CD14-positive monocyte (primary cell): ENCODE data around the gene MARVELD1. TPM values are rescaled to one million over a fixed set of nuclear protein-coding genes. Genes with fewer than 3 reads are reported as not detected.

Experiments used
- DNase-seq, 3 donors: peaks; one replicate each; pipeline ENCODE4 v3.0.0-alpha.2; 2011 to 2022
- H2AFZ ChIP-seq: 2 replicates; pipeline ENCODE4 v1.6.0; 2012; ENCODE audit warnings: mild to moderate bottlenecking, low read depth, low read length, inconsistent platforms; ENCODE audit not compliant: insufficient read depth, poor library complexity, severe bottlenecking
- H3K27ac ChIP-seq, 2 donors: 1 replicate in 1 of 2; 2 replicates in 1 of 2; pipeline ENCODE4 v1.5.1; 2012 to 2013; ENCODE audit warnings: low read length in 2 of 2, control low read depth in 1 of 2, inconsistent platforms in 1 of 2, low read depth in 1 of 2, mild to moderate bottlenecking in 1 of 2
- H3K27me3 ChIP-seq, 2 donors: one replicate each; pipeline versions ENCODE4 v1.6.0 to v1.6.1; 2011 to 2013; ENCODE audit warnings: low read length in 2 of 2; ENCODE audit not compliant: control insufficient read depth in 2 of 2, insufficient read depth in 2 of 2
- H3K36me3 ChIP-seq, 2 donors: replicated peaks in 1 of 2; 1 replicate in 1 of 2; 2 replicates in 1 of 2; pipeline versions ENCODE4 v1.5.1 to v1.6.1; 2012 to 2013; ENCODE audit warnings: low read length in 2 of 2, control low read depth in 1 of 2, inconsistent platforms in 1 of 2, mild to moderate bottlenecking in 1 of 2; ENCODE audit not compliant: insufficient read depth in 2 of 2, control insufficient read depth in 1 of 2
- H3K4me1 ChIP-seq, 2 donors: 1 replicate in 1 of 2; 2 replicates in 1 of 2; pipeline versions ENCODE4 v1.5.1 to v1.6.1; 2012 to 2013; ENCODE audit warnings: low read length in 2 of 2, control low read depth in 1 of 2, inconsistent platforms in 1 of 2, mild to moderate bottlenecking in 1 of 2, moderate library complexity in 1 of 2; ENCODE audit not compliant: insufficient read depth in 2 of 2, control insufficient read depth in 1 of 2
- H3K4me2 ChIP-seq: replicated peaks from 2 replicates; pipeline ENCODE3; 2012; ENCODE audit warnings: low read length, moderate library complexity, mild to moderate bottlenecking; ENCODE audit not compliant: poor library complexity, severe bottlenecking; ENCODE audit errors: extremely low read depth
- H3K4me3 ChIP-seq, 3 experiments: fragments of 200-600 bp in 1 of 3; sonication (generic) in 1 of 3; replicated peaks in 1 of 3; 1 replicate in 2 of 3; 2 replicates in 1 of 3; pipeline ENCODE4 v1.5.1; 2011 to 2013; ENCODE audit warnings: low read length in 3 of 3, mild to moderate bottlenecking in 3 of 3, control low read depth in 2 of 3, low read depth in 2 of 3, inconsistent platforms in 1 of 3, moderate library complexity in 1 of 3
- H3K79me2 ChIP-seq: 2 replicates; pipeline ENCODE4 v1.6.0; 2012; ENCODE audit warnings: mild to moderate bottlenecking, control low read depth, inconsistent platforms, low read length, moderate library complexity; ENCODE audit not compliant: insufficient read depth
- H3K9ac ChIP-seq: 2 replicates; pipeline ENCODE4 v1.6.0; 2017; ENCODE audit warnings: low read length, mild to moderate bottlenecking; ENCODE audit not compliant: insufficient read depth, poor library complexity, severe bottlenecking
- H3K9me3 ChIP-seq, 2 donors: replicated peaks in 1 of 2; 1 replicate in 1 of 2; 2 replicates in 1 of 2; pipeline versions ENCODE4 v1.5.1 to v1.6.1; 2012 to 2013; ENCODE audit warnings: low read length in 2 of 2, control low read depth in 1 of 2; ENCODE audit not compliant: control insufficient read depth in 1 of 2, insufficient read depth in 1 of 2
- H4K20me1 ChIP-seq: 2 replicates; pipeline ENCODE4 v1.6.0; 2012; ENCODE audit warnings: mild to moderate bottlenecking, low read length, control low read depth, moderate library complexity; ENCODE audit not compliant: insufficient read depth
- H3K27ac Mint-ChIP-seq, 7 donors: one replicate each; pipeline ENCODE4 v1.8.0; 2020; ENCODE audit warnings: mild to moderate bottlenecking in 7 of 7, mixed read lengths in 7 of 7, moderate library complexity in 6 of 7, inconsistent platforms in 2 of 7
- H3K27me3 Mint-ChIP-seq, 3 donors: one replicate each; pipeline ENCODE4 v1.8.0; 2021 to 2022; ENCODE audit warnings: low read depth in 3 of 3, mild to moderate bottlenecking in 3 of 3, mixed read lengths in 3 of 3, moderate library complexity in 3 of 3, inconsistent platforms in 1 of 3
- H3K36me3 Mint-ChIP-seq, 2 donors: one replicate each; pipeline ENCODE4 v1.8.0; 2020; ENCODE audit warnings: mixed read lengths in 2 of 2, inconsistent platforms in 1 of 2, mild to moderate bottlenecking in 1 of 2
- H3K4me1 Mint-ChIP-seq: one replicate; pipeline ENCODE4 v1.8.0; 2020; ENCODE audit warnings: mild to moderate bottlenecking, mixed read lengths
- H3K4me3 Mint-ChIP-seq, 2 donors: one replicate each; pipeline ENCODE4 v1.8.0; 2020; ENCODE audit warnings: mild to moderate bottlenecking in 2 of 2, mixed read lengths in 2 of 2, moderate library complexity in 1 of 2
- H3K9me3 Mint-ChIP-seq, 7 donors: one replicate each; pipeline ENCODE4 v1.8.0; 2020 to 2022; ENCODE audit warnings: mixed read lengths in 7 of 7, mild to moderate bottlenecking in 6 of 7, moderate library complexity in 6 of 7, inconsistent platforms in 2 of 7
- WGBS: methylation state at CpG from one replicate; pipeline ENCODE4 v1.1.5; 2013; ENCODE audit warnings: missing lambda C conversion rate; ENCODE audit not compliant: insufficient coverage; 5-methylcytosine and 5-hydroxymethylcytosine counted together
- intact Hi-C, 2 donors: fragments of 100-400 bp; cut with micrococcal nuclease; formaldehyde crosslinking; loops; one replicate each; pipeline versions ENCODE4 v1.15.0 to v1.15.1; 2023
- polyA plus RNA-seq, 3 donors: library from polyadenylated mRNA; depleted of rRNA in 1 of 3; unstranded in 2 of 3; stranded (reverse) in 1 of 3; fragments of 300-500 nt in 2 of 3; fragments of >200 nt in 1 of 3; fragmentation: Illumina TruSeq in 2 of 3; gene quantifications; 1 replicate in 2 of 3; 2 replicates in 1 of 3; pipeline ENCODE4 v1.2.3, GENCODE V29; 2012 to 2021
- TF ChIP-seq, protein P1 (sequence below): fragments of 200-600 bp; IDR thresholded peaks from one replicate; pipeline ENCODE4 v1.8.0; 2022; ENCODE audit warnings: antibody characterized with exemption, mild to moderate bottlenecking

Gene MARVELD1
- polyA plus RNA-seq, 3 donors, result 3.7 to 28.0 (median 9.2) TPM

DNA sequence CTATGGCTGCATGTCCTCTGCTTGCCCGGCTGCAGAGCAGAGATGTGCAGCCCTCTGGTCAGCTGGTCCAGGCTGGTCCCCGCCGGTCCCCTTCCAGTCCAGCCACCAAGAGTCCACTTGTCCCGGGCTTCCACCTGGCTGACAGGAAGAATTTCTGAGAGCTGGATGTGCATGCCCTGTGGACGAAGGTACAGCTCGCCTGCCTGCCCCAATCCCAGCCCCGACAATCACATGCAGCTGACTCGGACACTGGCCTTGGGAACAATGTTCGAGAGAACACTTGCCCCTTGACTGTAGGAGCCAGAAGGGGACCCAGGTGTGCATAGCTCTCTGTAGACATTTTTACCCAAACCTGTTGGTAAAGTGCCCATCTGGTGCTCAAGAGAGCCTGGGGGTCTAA lies 38.3 kb upstream of the MARVELD1 start:
- WGBS, result 95% methylated on average over 7 of the region's 9 CpGs
- Mint-ChIP-seq H3K9me3 (no peaks in the 10 kb centered on the region), H3K27me3 (no peaks in the 10 kb centered on the region), H3K27ac (no peak overlapping the region), H3K36me3 (peaks cover 53 to 67% of the 10 kb centered on the region in 2 donors), H3K4me3 (no peak overlapping the region), H3K4me1 (peaks cover 19% of the 10 kb centered on the region)
- H4K20me1 ChIP-seq, result no peaks in the 10 kb centered on the region
- intact Hi-C loops, result loop anchor here (5.0 kb wide), 2 partner anchors 37 to 57 kb away; partner anchors contain the start of gene MARVELD1 (in 1 of the 2)
- H3K4me3 ChIP-seq, result no peak overlapping the region
- H3K27ac ChIP-seq, result no peak overlapping the region
- no peak for DNase-seq
- no peak overlapping the region for H3K4me2 ChIP-seq
- H3K79me2 ChIP-seq, result no peaks in the 10 kb centered on the region
- no peaks in the 10 kb centered on the region for H3K27me3 ChIP-seq
- no peak overlapping the region for H3K9ac ChIP-seq
- peaks cover 43 to 54% of the 10 kb centered on the region in 2 donors for H3K36me3 ChIP-seq
- H3K4me1 ChIP-seq, result peaks cover 8 to 11% of the 10 kb centered on the region in 2 donors
- H2AFZ ChIP-seq, result no peak overlapping the region
- no peaks in the 10 kb centered on the region for H3K9me3 ChIP-seq
- TF ChIP-seq, protein P1, sequence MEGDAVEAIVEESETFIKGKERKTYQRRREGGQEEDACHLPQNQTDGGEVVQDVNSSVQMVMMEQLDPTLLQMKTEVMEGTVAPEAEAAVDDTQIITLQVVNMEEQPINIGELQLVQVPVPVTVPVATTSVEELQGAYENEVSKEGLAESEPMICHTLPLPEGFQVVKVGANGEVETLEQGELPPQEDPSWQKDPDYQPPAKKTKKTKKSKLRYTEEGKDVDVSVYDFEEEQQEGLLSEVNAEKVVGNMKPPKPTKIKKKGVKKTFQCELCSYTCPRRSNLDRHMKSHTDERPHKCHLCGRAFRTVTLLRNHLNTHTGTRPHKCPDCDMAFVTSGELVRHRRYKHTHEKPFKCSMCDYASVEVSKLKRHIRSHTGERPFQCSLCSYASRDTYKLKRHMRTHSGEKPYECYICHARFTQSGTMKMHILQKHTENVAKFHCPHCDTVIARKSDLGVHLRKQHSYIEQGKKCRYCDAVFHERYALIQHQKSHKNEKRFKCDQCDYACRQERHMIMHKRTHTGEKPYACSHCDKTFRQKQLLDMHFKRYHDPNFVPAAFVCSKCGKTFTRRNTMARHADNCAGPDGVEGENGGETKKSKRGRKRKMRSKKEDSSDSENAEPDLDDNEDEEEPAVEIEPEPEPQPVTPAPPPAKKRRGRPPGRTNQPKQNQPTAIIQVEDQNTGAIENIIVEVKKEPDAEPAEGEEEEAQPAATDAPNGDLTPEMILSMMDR, result no peak

- peak overlapping the region in 1 of 2 donors; percentile 22 for H3K27ac ChIP-seq
- Mint-ChIP-seq H3K27ac (peak overlapping the region in 6 of 7 donors; percentile 20 to 61 (median 48)), H3K9me3 (no peaks in the 10 kb centered on the region)
Observed at GRCh38 chr10:97676770-97677581, 36.6 kb upstream of the MARVELD1 start.

More at GRCh38 chr10:97676770-97677581, 36.6 kb upstream of the MARVELD1 start:
- no peaks in the 10 kb centered on the region for H3K27me3 Mint-ChIP-seq
- no peak overlapping the region for H2AFZ ChIP-seq
- H3K36me3 ChIP-seq, result peaks cover 33 to 43% of the 10 kb centered on the region in 2 donors
- no peaks in the 10 kb centered on the region for H3K9me3 ChIP-seq
- H3K4me1 Mint-ChIP-seq, result peaks cover 19% of the 10 kb centered on the region
- no peak overlapping the region for H3K4me3 Mint-ChIP-seq
- no peak overlapping the region for H3K4me3 ChIP-seq
- H3K9ac ChIP-seq, result no peak overlapping the region
- no peaks in the 10 kb centered on the region for H4K20me1 ChIP-seq
- H3K4me2 ChIP-seq, result no peak overlapping the region
- peak in 2 of 3 donors; percentile 54 to 68 for DNase-seq
- intact Hi-C loops, result loop anchor here (5.0 kb wide), 2 partner anchors 35 to 55 kb away; partner anchors contain the start of gene MARVELD1 (in 1 of the 2)
- peaks cover 8 to 11% of the 10 kb centered on the region in 2 donors for H3K4me1 ChIP-seq
- 100% methylated on average over 1 of the region's 2 CpGs for WGBS
- H3K79me2 ChIP-seq, result no peaks in the 10 kb centered on the region
- H3K27me3 ChIP-seq, result no peaks in the 10 kb centered on the region
- TF ChIP-seq, protein P1, result peak; percentile 97
- peaks cover 43 to 51% of the 10 kb centered on the region in 2 donors for H3K36me3 Mint-ChIP-seq
